Activated T-helper 1 cell treated with anti-CD3 and anti-CD28 coated beads, Interleukin-12 subunit alpha, Interleukin-12 subunit beta, Interleukin-2, Interleukin-4 antibody, amounts not matched to agents 30 ng/mL and 10 ng/mL and 1 ng/mL, durations not matched to agents 14 hours and 24 hours and 36 hours (primary cell): ENCODE data around the gene ADGRB2. TPM values are rescaled to one million over a fixed set of nuclear protein-coding genes. Genes with fewer than 3 reads are reported as not detected.

Experiments used
- DNase-seq: peaks from one replicate; pipeline ENCODE4 v3.0.0; 2021; ENCODE audit warnings: low spot score
- H3K27ac Mint-ChIP-seq: one replicate; pipeline ENCODE4 v1.8.0; 2021; ENCODE audit warnings: mild to moderate bottlenecking, mixed read lengths
- H3K27me3 Mint-ChIP-seq: one replicate; pipeline ENCODE4 v1.8.0; 2022; ENCODE audit warnings: mild to moderate bottlenecking, moderate library complexity, mixed read lengths; ENCODE audit not compliant: insufficient read depth
- H3K36me3 Mint-ChIP-seq: one replicate; pipeline ENCODE4 v1.8.0; 2021; ENCODE audit warnings: low read depth, mixed read lengths
- H3K4me1 Mint-ChIP-seq: one replicate; pipeline ENCODE4 v1.8.0; 2021; ENCODE audit warnings: low read depth, mixed read lengths
- H3K4me3 Mint-ChIP-seq: one replicate; pipeline ENCODE4 v1.8.0; 2021; ENCODE audit warnings: mild to moderate bottlenecking, moderate library complexity, mixed read lengths
- H3K9me3 Mint-ChIP-seq: one replicate; pipeline ENCODE4 v1.8.0; 2021; ENCODE audit warnings: mixed read lengths
- intact Hi-C: fragments of 100-400 bp; cut with micrococcal nuclease; formaldehyde crosslinking; loops from one replicate; pipeline ENCODE4 v1.15.1; 2024
- total RNA-seq: library from RNA; stranded (reverse); gene quantifications from 2 replicates; pipeline ENCODE4 v1.2.3, GENCODE V29; 2022

Gene ADGRB2
- total RNA-seq, 1 donor from 2014 or later = 0.13 TPM

DNA sequence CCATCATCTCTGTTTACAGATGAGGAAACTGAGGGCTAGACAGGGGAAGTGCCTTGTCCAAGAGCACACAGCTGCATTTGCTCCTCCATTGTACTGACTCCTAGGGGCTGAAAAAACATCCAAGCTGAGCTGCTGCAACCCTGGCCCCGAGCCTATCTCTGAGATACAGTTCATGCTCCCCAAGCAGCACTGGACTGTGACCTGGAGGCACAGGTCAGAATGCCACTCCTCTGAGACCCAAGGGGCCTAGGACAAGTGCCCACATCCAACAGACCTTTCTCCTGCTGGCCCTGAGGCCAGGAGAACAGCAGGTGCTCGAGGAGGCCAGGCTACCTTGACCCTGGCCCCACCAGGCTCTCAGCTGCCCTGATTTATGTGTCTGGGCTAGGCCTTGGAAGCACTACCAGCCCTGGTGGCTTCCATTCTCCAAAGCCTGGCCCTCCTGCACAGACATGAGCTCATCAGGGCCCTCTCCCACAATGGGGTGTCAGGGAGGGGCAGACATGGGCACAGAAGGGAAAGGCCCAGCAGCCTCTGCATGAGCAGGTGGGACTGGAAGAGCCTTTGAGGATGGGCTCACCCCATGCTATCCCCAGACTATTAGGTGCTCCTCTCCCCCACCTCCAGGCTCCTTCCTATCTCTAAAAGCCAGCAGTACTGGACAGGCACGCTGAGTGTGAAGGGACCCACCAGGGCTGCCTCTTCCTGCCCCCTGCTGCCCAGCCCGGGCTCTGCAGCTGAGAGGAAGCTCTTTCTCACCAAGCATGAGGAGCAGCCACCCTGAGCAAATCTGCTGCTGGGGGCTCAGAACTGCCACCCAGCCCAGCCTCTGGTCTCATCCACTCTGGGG, 18.8 kb downstream of the ADGRB2 start:
- intact Hi-C loops = loop anchor here (1.0 kb wide), 2 partner anchors 44 to 82 kb away; no protein-coding TSS in a partner anchor
- Mint-ChIP-seq H3K36me3 (no peaks in the 10 kb centered on the region), H3K27me3 (peaks cover 11% of the 10 kb centered on the region), H3K9me3 (no peaks in the 10 kb centered on the region), H3K4me3 (no peak overlapping the region), H3K27ac (no peak overlapping the region), H3K4me1 (peaks cover 9% of the 10 kb centered on the region)
- peak; percentile 40 for DNase-seq

DNA sequence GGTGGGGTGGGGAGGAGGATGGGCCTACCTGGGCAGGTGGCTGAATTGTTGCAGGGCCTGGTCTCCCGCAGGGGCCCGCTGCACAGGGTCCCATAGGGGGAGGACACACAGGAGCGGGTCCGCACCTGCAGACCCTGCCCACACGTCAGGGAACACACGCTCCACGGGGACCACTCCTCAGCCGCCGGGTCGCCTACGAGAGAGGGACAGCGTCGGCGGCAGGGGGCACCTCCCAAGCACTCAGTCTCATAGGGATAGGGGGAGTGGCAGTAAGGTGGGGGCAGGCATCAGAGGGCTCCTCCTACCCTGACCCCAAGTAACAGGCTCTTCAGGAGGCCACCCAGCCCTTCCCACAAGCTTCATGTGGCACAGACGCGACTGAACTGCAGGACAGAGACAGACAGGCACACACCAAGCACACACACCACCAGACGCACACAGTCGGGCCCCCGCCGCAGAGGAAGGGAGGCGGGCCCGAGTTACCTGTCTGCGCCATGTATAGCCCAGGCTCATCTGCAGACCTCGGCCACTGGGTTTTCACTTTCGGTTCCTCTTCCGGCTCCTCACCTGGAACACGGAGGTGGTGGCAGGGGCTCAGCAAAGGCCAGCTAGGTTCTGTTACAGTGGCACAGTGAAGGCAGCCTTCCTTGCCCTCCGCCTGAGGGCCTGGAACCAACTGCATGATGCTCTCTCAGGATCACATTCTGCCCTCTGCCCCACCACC, 19.8 kb downstream of the ADGRB2 start:
- H3K27me3 Mint-ChIP-seq = peaks cover 11% of the 10 kb centered on the region
- H3K4me3 Mint-ChIP-seq = no peak overlapping the region
- H3K9me3 Mint-ChIP-seq = no peaks in the 10 kb centered on the region
- H3K27ac Mint-ChIP-seq = no peak overlapping the region
- no peaks in the 10 kb centered on the region for H3K36me3 Mint-ChIP-seq
- peaks cover 13% of the 10 kb centered on the region for H3K4me1 Mint-ChIP-seq
- no peak for DNase-seq
- intact Hi-C loops = no loop called here

DNA sequence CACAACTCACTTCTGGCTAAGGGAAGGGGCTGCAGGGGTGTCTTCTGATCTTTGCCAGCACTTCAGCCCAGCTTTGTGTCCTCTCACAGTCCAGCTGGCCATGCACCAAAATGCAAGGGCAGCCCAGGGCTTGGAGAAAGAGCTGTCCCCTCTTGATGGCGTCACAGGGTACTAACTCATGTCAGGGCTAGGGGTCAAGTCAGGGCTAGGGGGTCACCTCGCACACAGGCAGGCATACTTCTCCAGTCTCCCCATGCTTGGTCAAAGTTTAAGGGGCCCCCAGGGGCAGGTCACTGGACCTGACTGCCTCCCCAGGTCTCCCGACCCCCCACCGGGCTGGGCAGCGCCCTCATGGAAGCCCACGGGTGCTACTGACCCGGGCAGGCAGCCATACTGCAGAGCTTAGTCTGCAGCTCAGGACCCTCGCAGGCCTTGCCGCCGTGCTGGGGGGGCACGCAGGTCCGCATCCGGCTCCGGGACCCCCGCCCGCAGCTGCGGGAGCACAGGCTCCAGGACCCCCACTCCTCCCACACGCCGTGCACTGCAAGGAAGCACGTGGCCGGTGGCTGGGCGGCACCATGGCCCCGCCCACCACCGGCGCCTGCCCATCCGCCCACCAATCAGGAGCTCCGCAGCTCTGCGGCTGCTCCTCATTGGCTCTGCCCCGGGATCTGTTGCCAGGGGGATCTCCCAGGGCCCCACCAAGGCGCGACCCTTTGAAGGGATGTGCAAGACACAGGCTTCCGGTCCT, 21.5 kb downstream of the ADGRB2 start:
- peaks cover 14% of the 10 kb centered on the region for H3K4me1 Mint-ChIP-seq
- H3K27ac Mint-ChIP-seq = no peak overlapping the region
- H3K4me3 Mint-ChIP-seq = no peak overlapping the region
- intact Hi-C loops = no loop called here
- no peak for DNase-seq
- H3K9me3 Mint-ChIP-seq = no peaks in the 10 kb centered on the region
- H3K36me3 Mint-ChIP-seq = no peaks in the 10 kb centered on the region
- peaks cover 3% of the 10 kb centered on the region for H3K27me3 Mint-ChIP-seq

DNA sequence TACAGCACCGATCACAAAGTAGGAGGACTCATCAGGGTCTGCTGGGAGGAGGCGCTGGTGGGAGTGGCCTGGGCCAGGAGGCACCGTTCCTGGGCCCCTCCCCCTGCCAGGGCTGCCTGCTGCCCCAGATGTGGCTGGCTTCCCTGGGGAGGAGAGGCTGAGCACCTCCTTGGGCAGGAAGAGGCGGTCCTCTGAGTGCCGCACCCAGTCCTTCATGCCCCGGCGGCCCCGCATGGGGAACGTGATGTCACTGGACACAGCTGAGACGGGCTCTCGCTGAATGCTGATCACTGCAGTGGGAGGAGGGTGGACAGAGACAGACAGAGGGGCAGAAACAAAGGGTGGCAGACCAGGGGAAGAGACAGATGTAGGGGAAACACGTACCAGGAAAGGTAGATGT, 24.8 kb downstream of the ADGRB2 start:
- Mint-ChIP-seq H3K9me3 (no peaks in the 10 kb centered on the region), H3K4me1 (peaks cover 5% of the 10 kb centered on the region), H3K36me3 (no peaks in the 10 kb centered on the region), H3K4me3 (peak overlapping the region; percentile 8), H3K27me3 (no peaks in the 10 kb centered on the region), H3K27ac (no peak overlapping the region)
- intact Hi-C loops = no loop called here
- DNase-seq = peak; percentile 49

DNA sequence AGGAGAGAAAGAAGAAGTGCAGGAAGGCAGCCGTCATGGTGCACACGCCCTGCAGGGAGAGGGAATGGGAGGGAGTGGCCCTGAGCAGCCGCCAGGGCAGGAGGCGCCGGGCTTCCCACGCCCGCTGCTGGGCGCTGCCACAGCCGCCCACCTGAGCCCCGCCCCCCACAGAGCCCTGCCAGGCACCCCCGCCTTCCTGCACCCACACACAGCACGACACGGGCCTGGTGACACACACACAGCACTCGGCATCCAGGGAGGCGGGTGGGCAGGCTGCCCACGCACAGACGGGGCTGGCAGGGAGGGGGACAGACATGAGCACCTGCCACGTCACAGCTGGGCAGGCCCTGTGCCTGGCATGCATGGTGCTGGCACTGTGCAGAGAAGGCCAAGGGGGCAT, 27.5 kb downstream of the ADGRB2 start:
- no peaks in the 10 kb centered on the region for H3K36me3 Mint-ChIP-seq
- peaks cover 5% of the 10 kb centered on the region for H3K4me1 Mint-ChIP-seq
- H3K27ac Mint-ChIP-seq = no peak overlapping the region
- H3K9me3 Mint-ChIP-seq = no peaks in the 10 kb centered on the region
- DNase-seq = no peak
- H3K27me3 Mint-ChIP-seq = peaks cover 4% of the 10 kb centered on the region
- intact Hi-C loops = no loop called here
- no peak overlapping the region for H3K4me3 Mint-ChIP-seq

DNA sequence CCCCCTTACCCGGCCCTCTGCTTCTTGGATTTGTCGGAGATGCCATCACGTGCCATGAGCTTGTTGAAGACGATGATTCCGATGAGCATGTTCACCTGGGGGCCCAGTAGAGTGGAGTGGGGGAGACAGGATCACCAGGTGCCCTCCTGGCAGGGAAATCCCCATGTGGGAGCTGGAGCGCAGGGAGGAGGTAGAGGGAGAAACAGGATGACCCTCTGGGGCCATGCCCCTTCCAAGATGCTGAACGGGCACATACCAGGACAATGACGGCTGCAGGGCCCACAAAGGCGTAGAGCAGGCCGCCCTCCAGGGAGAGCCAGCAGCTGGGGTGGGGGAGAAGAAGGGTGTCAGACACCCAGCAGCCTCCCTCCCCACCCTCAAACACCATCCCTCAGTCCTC, 28.6 kb downstream of the ADGRB2 start:
- Mint-ChIP-seq H3K9me3 (no peaks in the 10 kb centered on the region), H3K4me3 (no peak overlapping the region), H3K36me3 (no peaks in the 10 kb centered on the region), H3K4me1 (peaks cover 5% of the 10 kb centered on the region), H3K27me3 (peaks cover 4% of the 10 kb centered on the region), H3K27ac (no peak overlapping the region)
- no peak for DNase-seq
- intact Hi-C loops = no loop called here

DNA sequence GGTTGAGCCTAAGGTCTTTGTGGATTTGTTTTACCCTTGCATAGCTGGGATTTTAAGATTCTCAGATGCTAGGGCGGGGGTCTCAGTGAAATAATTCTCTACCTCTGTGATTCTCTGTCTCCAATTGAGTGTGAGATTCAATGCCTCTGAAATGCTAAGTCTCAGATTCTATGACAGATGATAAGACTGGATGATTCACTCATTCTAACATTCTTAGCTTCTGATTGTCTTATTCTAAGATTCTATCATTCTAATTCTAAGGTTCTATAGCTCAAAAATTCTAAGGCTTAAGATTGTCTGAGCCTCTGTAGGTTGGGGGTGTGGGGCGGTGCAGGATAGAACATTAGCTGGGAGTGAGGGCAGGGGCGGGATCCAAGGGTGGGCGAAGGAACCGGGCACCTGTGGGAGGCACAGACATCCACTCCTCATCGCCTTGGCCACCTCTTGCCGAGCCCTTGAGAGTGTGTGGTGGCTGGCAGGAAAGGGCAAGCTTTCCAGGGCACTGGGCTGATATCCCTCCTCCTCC, 29.5 kb downstream of the ADGRB2 start:
- no peak for DNase-seq
- Mint-ChIP-seq H3K27me3 (peaks cover 4% of the 10 kb centered on the region), H3K9me3 (no peaks in the 10 kb centered on the region), H3K4me1 (peaks cover 4% of the 10 kb centered on the region), H3K36me3 (no peaks in the 10 kb centered on the region), H3K27ac (no peak overlapping the region), H3K4me3 (no peak overlapping the region)
- intact Hi-C loops = no loop called here

DNA sequence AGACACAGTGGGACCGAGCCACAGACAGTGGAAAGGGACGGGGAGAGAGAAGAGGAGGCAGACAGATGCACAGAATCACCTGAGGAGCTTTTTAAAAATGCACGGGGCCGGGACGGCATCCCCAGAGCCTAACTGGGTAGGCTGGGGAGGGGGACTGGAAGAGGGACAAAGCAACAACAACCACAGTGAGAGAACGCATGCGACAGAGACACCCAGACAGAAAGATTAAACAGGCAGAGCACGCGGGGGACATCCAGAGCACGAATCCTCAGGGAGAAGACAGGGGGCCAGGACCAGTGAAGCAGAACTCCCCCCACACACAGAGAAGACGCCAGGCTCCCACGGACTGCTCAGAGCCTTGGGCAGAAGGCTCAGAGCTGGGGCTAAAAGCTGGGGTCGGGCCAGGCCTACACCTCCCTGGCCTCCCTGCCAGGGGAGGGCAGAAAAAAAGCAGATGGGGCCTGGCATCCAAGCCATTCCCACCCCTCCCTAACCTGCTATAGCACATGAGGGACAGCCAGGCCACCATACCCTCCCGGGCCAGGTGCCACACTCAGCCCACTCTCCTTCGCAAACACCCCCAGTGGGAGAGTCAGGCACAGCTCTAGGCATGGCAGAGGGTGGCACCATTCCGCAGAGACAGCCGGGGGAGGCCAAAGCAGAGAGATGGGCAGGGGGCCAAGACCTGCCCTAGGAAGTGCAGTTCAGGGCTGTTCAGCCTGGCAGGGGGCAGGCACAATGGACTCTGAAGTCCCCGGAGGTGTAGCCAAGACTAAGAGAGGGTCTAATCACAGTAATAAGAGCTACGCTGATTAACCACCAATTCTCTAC, 30.5 kb downstream of the ADGRB2 start:
- H3K4me1 Mint-ChIP-seq = no peaks in the 10 kb centered on the region

DNA sequence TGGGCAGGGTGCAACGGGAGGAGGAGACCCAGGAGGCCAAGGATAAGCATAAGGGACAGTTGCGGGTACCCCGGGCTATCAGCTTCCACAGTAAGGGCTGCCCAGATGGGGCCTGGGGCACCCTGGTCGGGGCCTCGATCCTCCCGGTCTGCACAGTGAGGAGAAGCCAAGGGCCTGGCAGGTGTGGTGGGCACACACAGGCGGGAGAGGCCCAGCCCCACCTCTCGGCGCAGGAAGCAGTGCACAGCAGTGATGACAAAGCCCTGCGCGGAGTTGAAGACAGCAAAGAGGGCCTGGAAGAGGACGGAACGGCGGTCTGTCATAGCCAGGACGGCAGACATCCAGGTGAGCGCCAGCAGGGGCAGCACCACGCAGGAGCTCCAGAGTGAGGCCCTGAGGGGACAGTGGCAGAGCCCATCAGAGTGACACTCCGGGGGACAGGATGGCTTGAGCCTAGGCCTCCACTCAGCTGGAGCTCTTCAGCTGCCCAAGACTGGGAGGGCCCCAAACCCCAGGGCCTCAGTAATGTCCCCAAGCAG, 31.3 kb downstream of the ADGRB2 start:
- Mint-ChIP-seq H3K4me3 (no peak overlapping the region), H3K27me3 (peaks cover 4% of the 10 kb centered on the region), H3K4me1 (no peaks in the 10 kb centered on the region), H3K36me3 (no peaks in the 10 kb centered on the region), H3K9me3 (no peaks in the 10 kb centered on the region), H3K27ac (no peak overlapping the region)
- DNase-seq = no peak
- intact Hi-C loops = no loop called here

More for the DNA sequence above, 30.5 kb downstream of the ADGRB2 start:
- H3K27me3 Mint-ChIP-seq = peaks cover 4% of the 10 kb centered on the region
- no peaks in the 10 kb centered on the region for H3K36me3 Mint-ChIP-seq
- H3K27ac Mint-ChIP-seq = no peak overlapping the region
- H3K4me3 Mint-ChIP-seq = no peak overlapping the region
- H3K9me3 Mint-ChIP-seq = no peaks in the 10 kb centered on the region
- DNase-seq = no peak
- intact Hi-C loops = no loop called here

DNA sequence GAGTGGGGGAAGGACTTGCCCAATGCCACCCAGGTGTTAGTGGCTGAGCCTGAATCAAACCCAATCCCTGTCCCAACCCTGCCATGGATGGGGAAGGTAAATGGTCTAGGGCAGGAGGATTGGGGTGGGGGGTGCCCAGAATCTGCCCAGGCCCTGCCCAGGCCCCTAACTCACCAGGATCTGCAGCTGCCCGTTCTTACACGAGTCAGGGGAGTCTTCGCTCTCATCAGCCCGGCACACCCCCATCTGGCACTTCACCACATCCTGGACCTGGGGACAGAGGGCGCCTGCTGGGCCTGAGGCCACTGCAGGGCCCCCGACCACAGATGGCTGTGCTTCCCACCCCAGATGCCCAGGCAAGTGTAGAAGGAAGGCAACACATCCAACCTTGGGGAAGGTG, 31.8 kb downstream of the ADGRB2 start:
- H3K27ac Mint-ChIP-seq = no peak overlapping the region
- no peak for DNase-seq
- H3K36me3 Mint-ChIP-seq = no peaks in the 10 kb centered on the region
- no peak overlapping the region for H3K4me3 Mint-ChIP-seq
- intact Hi-C loops = no loop called here
- H3K9me3 Mint-ChIP-seq = no peaks in the 10 kb centered on the region
- H3K27me3 Mint-ChIP-seq = peaks cover 4% of the 10 kb centered on the region
- H3K4me1 Mint-ChIP-seq = no peaks in the 10 kb centered on the region

DNA sequence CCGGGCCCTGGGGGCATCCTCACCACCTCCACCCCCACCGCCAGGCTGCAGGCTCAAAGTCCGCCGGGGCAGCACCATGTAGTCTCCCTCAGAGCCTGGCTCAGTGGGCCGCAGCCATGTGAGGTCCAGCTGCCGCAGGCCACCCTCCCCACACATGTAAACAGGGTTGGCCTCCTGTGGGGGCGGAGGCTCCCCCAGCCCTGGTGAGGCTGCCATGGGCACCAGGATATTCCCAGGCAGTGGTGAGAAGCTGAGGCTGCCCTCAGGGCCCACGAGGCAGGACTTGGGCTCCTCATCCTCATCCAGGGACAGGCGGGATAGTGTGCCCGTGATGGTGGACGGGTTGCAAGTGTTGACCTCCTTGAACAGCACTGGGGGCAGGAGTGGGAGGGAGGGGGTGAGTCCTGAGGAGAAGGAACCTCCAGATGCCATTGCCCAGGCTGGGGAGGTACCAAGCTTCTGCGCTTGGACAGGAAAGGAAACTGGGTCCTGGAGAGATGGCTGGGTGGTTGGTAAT, 33.0 kb downstream of the ADGRB2 start:
- Mint-ChIP-seq H3K4me1 (no peaks in the 10 kb centered on the region), H3K36me3 (no peaks in the 10 kb centered on the region), H3K27me3 (peaks cover 4% of the 10 kb centered on the region), H3K9me3 (no peaks in the 10 kb centered on the region), H3K4me3 (no peak overlapping the region), H3K27ac (no peak overlapping the region)
- intact Hi-C loops = no loop called here
- no peak for DNase-seq
